ENCODE data around the gene PCNX3. TPM values are rescaled to one million over a fixed set of nuclear protein-coding genes. Genes with fewer than 3 reads are reported as not detected.
A peak's percentile ranks its signal among the peaks of the same experiment; 100 is the strongest.

Gene PCNX3
- total and polyA plus RNA-seq, 2 of the 13 experiments (the other 11 are each of a cell fraction or from before 2014, with no cell fraction given): 16.2 to 23.0 TPM

- TF ChIP-seq ZNF576 (CRISPR knock-in tag; IDR thresholded peaks at IDR 0.05) (peak; percentile 80; the same call in 1 of the 2 replicates), ZNF749 (CRISPR knock-in tag; IDR thresholded peaks at IDR 0.05; ENCODE audit: borderline replicate concordance) (no peak), RFXAP (CRISPR knock-in tag; IDR thresholded peaks at IDR 0.05; ENCODE audit: borderline replicate concordance) (0 out of 2 replicates have a peak, but pooled peaks have one; percentile 70), POLR2A (IDR thresholded peaks at IDR 0.05; ENCODE audit: insufficient read depth in 1 of 2, low read depth in 2 of 2, low read length in 2 of 2) (peak; percentile 48 to 53; a peak in 3 of 4 replicates), HOXD1 (CRISPR knock-in tag; IDR thresholded peaks at IDR 0.05) (peak; percentile 33; the same call in 1 of the 2 replicates), MXD3 (CRISPR knock-in tag; IDR thresholded peaks at IDR 0.05) (0 out of 2 replicates have a peak, but pooled peaks have one; percentile 67), MAF1 (CRISPR knock-in tag; IDR thresholded peaks at IDR 0.05; ENCODE audit: borderline replicate concordance) (no peak; the same call in 1 of the 2 replicates), ZNF883 (CRISPR knock-in tag; IDR thresholded peaks at IDR 0.05; ENCODE audit: not compliant biosample characterization) (no peak), ATF7 (IDR thresholded peaks at IDR 0.05) (no peak), ATF7 (CRISPR knock-in tag; IDR thresholded peaks at IDR 0.05) (no peak), E2F2 (CRISPR knock-in tag; IDR thresholded peaks at IDR 0.05; ENCODE audit: borderline replicate concordance) (0 out of 2 replicates have a peak, but pooled peaks have one; percentile 61), ZFP82 (CRISPR knock-in tag; IDR thresholded peaks at IDR 0.05; ENCODE audit: borderline replicate concordance) (peak; percentile 90; the same call in 1 of the 2 replicates), ZFP1 (CRISPR knock-in tag; IDR thresholded peaks at IDR 0.05) (peak; percentile 72; the same call in 1 of the 2 replicates), PHF8 (CRISPR knock-in tag; IDR thresholded peaks at IDR 0.05) (peak; percentile 86), PHF21A (CRISPR knock-in tag; IDR thresholded peaks at IDR 0.05) (peak; percentile 62; the same call in 1 of the 2 replicates), ZNF747 (CRISPR knock-in tag; IDR thresholded peaks at IDR 0.05; ENCODE audit: borderline replicate concordance) (peak; percentile 22; the same call in 1 of the 2 replicates), ONECUT2 (CRISPR knock-in tag; IDR thresholded peaks at IDR 0.05) (no peak), ASH2L (IDR thresholded peaks at IDR 0.05; ENCODE audit: insufficient read length, low read depth, low read length) (peak; percentile 36), JARID2 (CRISPR knock-in tag; IDR thresholded peaks at IDR 0.05; ENCODE audit: insufficient replicate concordance) (peak; percentile 91), ZBTB39 (CRISPR knock-in tag; IDR thresholded peaks at IDR 0.05) (no peak), ZNF136 (CRISPR knock-in tag; IDR thresholded peaks at IDR 0.05; ENCODE audit: low read depth) (no peak), KDM2A (CRISPR knock-in tag; IDR thresholded peaks at IDR 0.05; ENCODE audit: borderline replicate concordance, low read depth) (peak; percentile 96), GABPA (IDR thresholded peaks at IDR 0.05; ENCODE audit: low read depth, low read length) (peak; percentile 29; the same call in 1 of the 2 replicates), GABPA (CRISPR knock-in tag; IDR thresholded peaks at IDR 0.05; ENCODE audit: low read depth) (peak; percentile 78)
These were observed 37.1 kb downstream of the PCNX3 start (continued) for GRCh38 chr11:65652511-65653228.
